GM18909 (cell line): ENCODE measurements around the gene LRRC10B.
"Not testable (repeated sequence)": the region's sequence is repeated elsewhere in the genome, so short reads cannot be mapped to it uniquely, and the experiment has no call there.

ENCODE experiments used
- ATAC-seq: cut with Tn5 transposase; IDR thresholded peaks from one replicate; pipeline ENCODE4 v1.9.1; 2021; ENCODE audit warnings: mild to moderate bottlenecking; ENCODE audit not compliant: unreplicated experiment, poor library complexity

LRRC10B gene

GRCh38 chr11:61507962-61508861 is at the start of gene LRRC10B:
LRRC10B (plus strand) TSS chr11:61508749; CDS start chr11:61508999, 250 bp downstream.
- ATAC-seq, result peak; percentile 18

GRCh38 chr11:61460474-61460881 is 48.1 kb upstream of the LRRC10B start:
- ATAC-seq, result no peak

DNA sequence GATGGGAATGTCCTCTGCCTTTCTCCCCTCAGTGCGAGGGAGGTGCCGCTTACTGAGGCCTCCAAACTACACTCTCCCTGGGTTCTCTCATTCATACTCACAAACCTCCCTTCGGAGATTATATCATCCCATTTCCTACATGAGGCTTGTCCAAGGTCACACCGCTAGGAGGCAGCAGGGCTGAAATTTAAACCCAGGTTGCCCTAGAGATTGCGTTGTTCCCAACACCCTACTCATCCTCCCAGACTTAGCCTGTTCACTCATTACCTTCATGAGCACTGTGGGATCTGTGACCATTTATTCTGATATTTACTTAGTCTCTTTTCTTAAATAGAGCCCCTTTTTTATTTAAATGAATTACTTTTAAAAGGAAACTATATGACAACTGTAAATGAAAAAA is 47.6 kb upstream of the LRRC10B start:
- ATAC-seq, result no peak

DNA sequence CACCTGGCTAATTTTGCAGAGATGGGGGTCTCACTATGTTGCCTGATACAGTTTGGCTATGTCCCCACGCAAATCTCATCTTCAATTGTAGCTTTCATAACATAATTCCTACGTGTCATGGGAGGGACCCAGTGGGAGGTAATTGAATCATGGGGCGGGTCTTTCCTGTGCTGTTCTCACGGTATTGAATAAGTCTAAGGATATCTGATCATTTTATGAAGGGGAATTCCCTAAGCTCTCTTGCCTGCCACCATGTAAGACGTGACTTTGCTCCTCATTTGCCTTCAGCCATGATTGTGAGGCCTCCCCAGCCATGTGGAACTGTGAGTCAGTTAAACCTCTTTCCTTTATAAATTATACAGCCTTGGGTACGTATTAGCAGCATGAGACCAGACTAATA is 40.9 kb upstream of the LRRC10B start:
- not testable (repeated sequence) for ATAC-seq

DNA sequence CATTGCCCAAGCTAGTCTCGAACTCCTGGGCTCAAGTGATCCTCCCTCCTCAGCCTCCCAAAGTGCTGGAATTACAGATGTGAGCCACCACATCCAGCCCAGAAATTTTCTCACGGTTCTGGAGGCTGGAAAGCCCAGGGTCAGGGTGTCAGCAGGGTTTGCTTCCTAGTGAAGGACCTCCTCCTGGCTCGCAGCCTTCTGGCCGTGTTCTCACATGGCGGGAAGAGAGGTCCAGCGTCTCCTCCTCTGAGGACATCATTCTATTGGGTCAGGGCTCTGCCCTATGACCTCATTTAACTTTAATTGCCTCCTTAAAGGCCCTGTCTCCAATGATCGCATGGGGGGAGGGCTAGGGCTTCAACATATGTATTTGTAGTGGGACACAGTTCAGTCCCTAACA is 40.5 kb upstream of the LRRC10B start:
- ATAC-seq, result no peak

GRCh38 chr11:61472282-61472681 is 36.3 kb upstream of the LRRC10B start:
- ATAC-seq, result no peak

DNA sequence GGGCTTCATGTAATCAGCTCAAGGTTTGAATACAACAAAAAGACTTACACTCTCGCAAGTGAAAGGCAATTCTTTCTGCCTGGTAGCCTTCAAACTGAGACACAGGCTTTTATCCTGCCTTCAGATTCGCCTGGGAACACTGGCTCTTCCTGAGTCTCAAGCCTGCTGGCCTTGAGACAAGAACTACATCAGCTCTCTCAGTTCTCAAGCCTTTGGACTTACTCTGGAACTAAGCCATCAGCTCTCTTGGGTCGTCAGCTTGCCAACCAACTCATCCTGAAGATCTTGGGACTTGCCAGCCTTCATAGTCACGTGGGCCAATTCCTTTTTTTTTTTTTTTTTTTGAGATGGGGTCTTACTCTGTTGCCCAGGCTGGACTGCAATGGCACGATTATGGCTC is 35.7 kb upstream of the LRRC10B start:
- no peak for ATAC-seq

GRCh38 chr11:61473370-61474012 is 35.1 kb upstream of the LRRC10B start:
- ATAC-seq, result no peak

GRCh38 chr11:61474013-61474643 is 34.4 kb upstream of the LRRC10B start:
- no peak for ATAC-seq

- ATAC-seq, result no peak
Observed at GRCh38 chr11:61475433-61475832, 33.1 kb upstream of the LRRC10B start.

DNA sequence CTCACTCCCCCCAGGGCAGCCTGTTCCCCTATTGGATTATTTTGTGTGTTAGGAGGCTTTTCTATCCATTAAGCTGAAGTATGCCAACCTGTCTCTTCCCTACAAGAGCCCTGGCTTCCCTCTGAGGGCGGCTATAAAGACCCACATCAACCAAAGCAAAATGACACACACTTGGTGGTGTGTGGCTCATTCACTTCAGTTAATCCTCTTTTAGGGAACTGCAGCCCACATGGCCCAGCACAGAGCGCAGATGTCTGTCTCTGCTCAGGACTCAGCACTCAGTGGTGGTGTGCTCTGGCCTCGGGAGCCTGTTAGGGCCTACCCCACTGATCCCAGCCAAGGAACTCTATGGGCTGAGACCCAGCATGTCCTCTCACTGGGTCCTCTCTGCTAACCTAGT is 32.2 kb upstream of the LRRC10B start:
- ATAC-seq, result no peak

DNA sequence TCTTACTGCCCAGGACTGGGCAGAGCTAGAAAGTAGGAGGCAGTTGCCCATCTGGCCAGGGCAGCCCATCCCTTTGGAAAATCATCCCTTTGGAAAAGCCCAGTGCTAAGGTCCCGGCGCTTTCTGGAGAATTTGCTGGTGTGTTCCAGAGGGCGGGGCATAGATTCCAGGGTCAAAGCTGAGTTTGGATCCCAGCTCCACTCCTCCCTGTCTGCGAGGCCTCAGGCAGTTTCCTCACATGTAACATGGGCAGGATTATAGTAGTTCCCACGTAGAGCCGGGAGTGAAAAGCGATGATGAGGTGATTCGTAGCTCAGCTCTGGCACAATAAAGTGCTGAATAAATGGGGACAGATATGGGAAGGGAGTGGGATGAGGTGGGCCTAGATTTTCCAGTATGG is 31.4 kb upstream of the LRRC10B start:
- no peak for ATAC-seq

DNA sequence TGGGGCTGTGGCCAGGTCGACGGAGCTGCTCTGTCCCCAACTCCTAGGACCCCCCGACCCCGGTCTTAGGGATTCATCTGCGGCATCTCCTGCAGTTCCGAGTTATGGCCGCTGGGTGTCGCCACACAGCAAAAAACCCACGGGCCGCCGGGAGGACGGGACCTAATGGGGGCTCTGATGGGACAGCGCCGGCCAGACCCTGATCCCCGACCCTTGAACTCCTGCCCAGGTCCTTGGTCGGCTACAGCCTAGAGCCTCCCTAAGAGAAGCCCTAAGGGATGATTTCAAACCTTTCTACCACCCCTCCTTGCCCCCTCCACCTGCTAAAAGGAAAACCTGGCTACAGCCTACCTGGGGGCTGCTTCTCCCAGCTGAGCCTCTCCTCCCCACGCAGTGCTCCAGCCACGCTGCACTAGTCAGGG is 30.8 kb upstream of the LRRC10B start:
- ATAC-seq, result no peak

DNA sequence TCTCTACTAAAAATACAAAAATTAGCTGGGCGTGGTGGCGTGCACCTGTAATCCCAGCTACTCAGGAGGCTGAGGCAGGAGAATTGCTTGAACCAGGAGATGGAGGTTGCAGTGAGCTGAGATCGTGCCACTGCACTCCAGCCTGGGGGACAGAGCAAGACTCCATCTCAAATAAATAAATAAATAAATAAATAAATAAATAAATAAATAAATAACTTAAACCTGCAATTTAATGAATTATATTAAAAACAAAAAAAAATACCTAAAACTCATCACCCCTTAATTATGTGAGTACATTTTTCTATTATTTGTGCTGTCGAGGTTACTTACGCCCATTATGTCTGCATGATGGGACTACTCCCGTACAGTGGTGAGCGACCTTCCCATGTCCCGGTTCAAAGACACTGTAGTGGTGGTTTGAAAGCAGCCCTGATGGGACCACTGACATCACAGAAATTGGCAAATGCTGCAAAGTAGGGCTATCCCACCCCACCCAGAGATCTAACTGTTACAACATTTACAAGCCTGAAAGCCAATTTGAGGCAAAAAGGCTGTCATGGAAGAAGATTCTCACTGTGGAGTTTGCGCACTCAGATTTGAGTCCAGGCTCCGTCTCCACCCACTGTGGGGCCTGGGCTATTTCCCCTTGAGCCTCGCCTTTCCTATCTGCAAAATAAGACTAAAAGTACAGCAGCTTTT is 29.0 kb upstream of the LRRC10B start:
- ATAC-seq, result not testable (repeated sequence)

DNA sequence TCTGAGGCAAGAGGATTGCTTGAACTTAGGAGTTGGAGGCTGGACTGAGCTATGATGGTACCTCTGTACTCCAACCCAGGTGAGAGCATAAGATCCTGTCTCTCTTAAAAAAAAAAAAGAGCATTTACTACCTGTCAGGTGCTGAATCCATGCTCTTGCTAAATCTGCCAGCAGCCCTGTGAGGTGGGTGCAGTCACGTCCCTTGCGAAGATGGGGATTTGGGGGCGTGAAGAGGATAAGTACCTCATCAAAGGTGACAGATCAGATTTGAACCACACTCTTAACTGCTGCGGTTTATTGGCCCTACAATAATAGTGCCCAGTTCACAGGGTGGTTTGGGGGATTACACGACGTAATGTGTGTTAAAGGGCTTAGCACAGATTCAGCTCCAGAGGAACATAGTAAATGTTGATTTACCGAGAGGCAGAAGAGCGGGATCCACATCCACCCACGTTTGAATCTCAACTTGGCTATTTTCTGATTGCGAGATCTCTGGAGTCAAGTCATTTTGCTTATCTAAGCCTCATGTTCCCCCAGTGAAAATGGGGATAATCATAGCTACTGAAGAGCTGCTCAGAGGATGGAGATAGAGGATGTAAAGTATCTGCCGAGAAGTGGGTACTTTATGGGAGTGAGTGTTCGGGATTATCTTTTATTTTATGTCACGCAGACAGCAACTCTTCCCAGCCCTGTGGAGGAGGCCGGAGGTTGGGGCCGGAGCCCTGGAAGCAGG is 28.1 kb upstream of the LRRC10B start:
- ATAC-seq, result no peak

DNA sequence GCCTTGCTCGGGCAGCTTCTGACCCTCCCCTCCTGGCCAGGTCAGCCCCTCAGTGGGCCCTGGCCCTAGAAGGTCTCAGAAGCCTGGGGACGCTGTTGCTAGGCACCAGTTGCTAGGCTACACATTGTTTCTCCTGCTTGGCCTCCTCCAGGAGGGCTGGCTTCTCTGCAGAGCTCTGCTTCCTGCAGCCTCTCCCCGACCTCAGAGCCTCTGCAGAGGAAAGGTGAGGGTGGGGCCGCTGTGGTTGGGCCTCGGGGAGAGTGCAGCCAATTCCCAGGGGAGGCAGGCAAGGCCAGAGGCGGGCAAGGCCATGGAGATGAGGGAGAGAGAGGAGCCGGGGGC is 27.6 kb upstream of the LRRC10B start:
- ATAC-seq, result no peak

DNA sequence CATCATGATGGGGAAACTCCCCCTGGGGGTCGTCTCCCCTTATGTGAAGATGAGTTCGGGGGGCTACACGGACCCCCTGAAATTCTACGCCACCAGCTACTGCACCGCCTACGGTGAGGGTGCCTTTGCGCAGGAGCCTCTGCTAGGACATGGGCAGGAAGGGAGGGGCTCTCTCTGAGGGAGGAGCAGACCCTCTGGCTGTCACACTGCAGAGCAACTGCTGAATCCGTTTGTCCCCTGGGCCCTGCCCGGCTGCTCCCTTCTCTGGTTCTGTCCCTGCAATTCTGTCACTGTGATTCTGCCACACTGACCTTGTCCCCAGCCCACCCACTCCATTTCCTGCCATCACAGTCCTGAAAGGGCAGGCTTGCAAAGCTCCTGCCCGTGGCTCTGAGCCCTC is 26.7 kb upstream of the LRRC10B start:
- no peak for ATAC-seq

- no peak for ATAC-seq
Observed at GRCh38 chr11:61482513-61482912, 26.0 kb upstream of the LRRC10B start.

DNA sequence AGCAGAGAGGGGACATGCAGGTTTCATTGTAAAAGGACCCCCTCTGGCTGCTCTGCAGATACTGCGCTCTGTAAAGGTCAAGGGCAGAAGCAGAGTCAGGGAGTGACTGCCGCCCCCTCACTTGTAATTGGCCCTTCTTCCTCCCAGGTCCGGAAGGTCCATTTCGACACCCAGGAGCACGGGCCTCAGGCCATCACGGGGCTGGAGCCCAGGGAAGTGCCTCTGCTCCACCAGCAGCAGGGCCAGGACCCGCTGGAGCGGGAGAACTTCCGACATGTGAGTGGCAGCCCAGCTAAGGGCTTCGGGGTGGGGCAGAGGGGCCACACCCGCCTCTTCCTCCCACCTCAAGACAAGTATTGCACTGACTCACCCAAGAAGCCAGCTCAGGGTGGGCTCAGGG is 24.0 kb upstream of the LRRC10B start:
- ATAC-seq, result no peak

DNA sequence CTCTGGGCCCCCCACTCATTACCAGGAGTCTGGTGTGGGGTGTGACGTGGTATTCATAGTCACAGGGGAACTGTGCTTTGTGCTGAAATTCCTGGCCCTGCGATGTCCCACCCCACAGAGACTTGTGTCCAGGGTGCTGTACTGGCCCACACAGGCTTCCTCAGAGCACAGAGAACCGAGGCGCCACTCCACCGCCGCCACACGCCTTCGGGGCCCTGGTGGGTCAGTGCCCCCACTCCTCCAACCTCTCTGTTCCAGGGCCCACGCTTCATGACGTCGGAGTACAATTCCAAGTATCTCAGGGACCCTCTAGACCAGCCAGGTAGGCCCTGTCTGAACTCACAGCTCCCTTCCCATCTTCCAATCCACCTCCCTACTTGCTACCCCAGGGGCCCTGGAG is 23.5 kb upstream of the LRRC10B start:
- no peak for ATAC-seq
